GM21619 (cell line): ENCODE data around the gene ADIRF.
"Not testable (repeated sequence)": the region's sequence is repeated elsewhere in the genome, so short reads cannot be mapped to it uniquely, and the experiment has no call there.

Experiments
- ATAC-seq: cut with Tn5 transposase; IDR thresholded peaks from one replicate; pipeline ENCODE4 v1.9.1; 2021; ENCODE audit not compliant: unreplicated experiment

Gene ADIRF

DNA sequence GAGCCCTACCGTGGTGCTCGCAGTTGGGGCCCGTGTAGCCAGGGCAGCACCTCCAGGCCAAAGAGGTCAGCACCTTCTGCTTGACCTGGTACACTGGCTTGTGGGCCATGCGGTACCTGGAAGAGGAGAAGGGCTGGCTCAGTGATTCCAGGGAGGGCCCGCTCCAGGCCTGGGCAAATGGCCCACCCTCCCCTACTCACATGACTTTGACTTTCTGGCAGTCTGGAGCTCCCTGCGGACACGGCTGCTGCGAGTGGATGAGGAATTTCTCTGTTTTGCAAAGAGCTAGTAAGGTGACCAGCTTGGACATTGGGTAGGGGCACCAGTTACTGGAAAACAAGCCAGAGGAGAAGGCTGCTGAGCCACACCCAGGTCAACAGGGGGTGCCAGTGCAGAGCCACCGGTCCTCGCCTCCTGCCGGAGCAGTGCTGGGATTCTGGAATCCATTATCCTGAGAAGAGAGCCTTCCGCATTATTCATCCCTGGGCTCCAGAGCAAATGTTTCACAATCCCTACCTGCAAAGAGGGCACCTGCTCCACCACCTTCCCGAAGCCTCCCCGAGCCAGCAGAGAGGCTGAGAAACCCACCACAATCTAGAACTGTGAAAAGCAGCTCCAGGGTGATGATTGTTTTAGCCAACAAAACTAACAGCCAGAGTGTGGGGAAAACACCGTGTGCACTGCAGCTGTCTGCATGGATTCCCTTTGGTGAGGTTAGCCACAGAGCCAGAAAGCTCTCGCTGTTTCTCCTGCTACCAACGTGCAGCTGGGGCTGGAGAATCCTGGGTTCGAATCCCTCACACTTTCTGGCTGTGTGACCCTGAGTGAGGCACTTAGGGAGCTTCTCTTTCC, 22.7 kb upstream of the ADIRF start:
- no peak for ATAC-seq

- ATAC-seq, result no peak
Measured at GRCh38 chr10:86946213-86947155, 21.8 kb upstream of the ADIRF start.

GRCh38 chr10:86947806-86948205, 20.5 kb upstream of the ADIRF start:
- not testable (repeated sequence) for ATAC-seq

- ATAC-seq, result no peak
Measured at GRCh38 chr10:86950349-86950748, 17.9 kb upstream of the ADIRF start.

DNA sequence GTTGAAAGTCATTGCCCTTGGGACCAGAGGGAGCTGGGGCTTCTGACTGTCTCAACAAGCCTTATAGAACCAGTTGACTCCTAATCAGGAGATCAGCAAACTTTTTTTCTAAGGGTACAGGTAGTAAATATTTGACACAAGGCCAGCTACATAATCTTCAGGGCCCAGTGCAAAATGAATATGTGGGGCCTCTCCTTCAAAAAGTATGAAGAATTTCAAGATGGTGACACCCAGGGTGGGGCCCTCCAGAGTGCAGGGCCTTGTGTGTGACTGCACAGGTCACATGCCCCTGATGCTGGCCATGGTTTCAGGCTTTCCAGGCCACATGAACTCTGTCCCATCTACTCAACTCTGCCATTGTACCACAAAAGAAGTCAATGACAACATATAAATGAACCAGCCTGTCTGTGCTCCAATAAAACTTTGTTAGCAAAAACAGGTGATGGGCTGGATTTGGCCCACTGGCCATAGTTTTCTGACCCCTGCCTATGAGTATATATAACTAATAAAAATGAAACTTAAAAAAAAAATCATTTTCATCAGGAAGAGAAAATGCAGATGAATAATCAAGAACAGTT, 17.0 kb upstream of the ADIRF start:
- no peak for ATAC-seq

- ATAC-seq, result no peak
Measured at GRCh38 chr10:86952106-86952505, 16.2 kb upstream of the ADIRF start.

DNA sequence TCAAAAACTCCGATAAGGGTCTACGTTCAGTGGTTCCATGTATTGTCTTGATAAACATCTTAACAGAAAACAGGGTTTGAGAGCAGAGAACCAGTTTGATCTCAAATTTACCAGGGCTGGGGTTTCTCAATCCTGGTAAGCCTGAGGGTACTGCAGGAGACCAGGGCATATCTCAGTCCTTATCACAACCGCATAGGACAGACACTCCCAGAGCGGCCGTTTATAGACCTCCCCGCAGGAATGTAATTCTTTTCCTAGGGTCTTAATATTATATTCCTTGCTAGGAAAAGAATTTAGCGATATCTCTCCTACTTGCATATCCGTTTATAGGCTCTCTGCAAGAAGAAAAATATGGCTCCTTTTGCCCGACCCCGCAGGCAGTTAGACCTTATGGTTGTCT, 15.6 kb upstream of the ADIRF start:
- ATAC-seq, result not testable (repeated sequence)

- ATAC-seq, result no peak
Measured at GRCh38 chr10:86953747-86954680, 14.3 kb upstream of the ADIRF start.

GRCh38 chr10:86954681-86955500, 13.4 kb upstream of the ADIRF start:
- no peak for ATAC-seq

DNA sequence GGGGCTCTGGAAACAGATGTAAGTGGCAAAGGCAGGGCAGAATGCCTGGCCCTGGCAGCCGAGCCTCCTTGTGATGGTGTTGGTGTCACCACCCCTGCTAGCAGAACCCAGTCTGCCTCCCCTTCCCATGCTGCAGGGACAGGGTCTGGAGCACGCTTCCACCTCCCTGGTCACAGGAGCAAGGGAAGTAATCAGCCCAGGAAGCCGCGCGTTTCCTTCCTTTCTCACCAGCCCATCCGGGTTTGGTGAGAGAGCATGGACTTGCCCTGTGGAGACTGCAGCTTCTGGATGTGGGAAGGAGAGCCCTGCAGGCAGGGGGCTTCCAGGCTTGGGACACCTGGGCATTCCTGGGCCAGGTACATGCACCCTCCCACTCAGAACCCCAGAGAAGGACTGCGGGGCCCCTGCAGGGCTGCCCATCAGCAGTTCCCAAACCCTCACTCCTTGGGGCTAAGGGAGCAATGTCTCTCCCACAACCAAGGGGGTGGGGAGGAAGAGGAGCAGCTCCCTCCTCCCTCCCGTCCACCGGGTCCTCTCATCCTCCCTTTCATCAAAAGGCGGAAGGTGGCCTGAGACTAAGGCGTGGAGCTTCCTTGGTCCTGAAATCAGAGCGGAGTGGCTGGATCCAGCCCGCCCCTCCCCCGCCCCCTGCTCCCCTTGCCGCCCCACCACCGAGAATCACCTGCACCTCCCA, 12.6 kb upstream of the ADIRF start:
- no peak for ATAC-seq

GRCh38 chr10:86956195-86956847, 12.0 kb upstream of the ADIRF start:
- ATAC-seq, result no peak

GRCh38 chr10:86956848-86957448, 11.3 kb upstream of the ADIRF start:
- ATAC-seq, result no peak

- ATAC-seq, result no peak
Measured at GRCh38 chr10:86957471-86958115, 10.7 kb upstream of the ADIRF start, which contains the start of gene MMRN2. Gene MMRN2 (minus strand): TSS chr10:86957615. CDS start chr10:86957541, 74 bp downstream.

DNA sequence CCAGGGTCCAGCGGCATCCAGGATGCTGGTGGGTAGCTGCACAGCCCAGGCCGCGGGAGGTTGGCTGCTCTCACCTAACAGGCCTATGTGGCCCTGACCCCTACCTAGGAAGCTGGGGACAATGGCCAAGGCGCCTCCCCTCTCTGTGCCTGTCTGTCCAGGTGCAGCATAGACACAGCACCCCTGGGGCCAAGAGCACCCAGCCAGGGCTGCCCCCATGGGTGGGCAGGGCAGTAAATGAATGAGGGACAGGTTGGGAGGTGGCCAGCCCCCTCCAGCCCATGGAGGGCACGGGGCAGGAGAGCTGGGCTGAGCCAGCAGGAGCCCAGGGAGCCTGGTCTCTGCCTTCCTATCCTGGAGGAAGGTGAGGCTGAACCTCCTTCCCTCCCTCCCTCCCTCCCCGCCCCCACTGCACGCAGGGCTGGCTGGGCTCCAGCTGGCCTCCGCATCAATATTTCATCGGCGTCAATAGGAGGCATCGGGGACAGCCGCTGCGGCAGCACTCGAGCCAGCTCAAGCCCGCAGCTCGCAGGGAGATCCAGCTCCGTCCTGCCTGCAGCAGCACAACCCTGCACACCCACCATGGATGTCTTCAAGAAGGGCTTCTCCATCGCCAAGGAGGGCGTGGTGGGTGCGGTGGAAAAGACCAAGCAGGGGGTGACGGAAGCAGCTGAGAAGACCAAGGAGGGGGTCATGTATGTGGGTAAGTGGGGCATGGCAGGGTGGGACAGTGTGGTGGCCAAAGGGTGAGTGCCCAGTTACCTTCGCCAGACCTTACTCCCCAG, 10.0 kb upstream of the ADIRF start, which contains the start of gene SNCG:
Gene SNCG (plus strand): TSS at position 484 of the 785 bp plus-strand sequence. CDS start 99 bp downstream, at position 583.
- ATAC-seq, result no peak

DNA sequence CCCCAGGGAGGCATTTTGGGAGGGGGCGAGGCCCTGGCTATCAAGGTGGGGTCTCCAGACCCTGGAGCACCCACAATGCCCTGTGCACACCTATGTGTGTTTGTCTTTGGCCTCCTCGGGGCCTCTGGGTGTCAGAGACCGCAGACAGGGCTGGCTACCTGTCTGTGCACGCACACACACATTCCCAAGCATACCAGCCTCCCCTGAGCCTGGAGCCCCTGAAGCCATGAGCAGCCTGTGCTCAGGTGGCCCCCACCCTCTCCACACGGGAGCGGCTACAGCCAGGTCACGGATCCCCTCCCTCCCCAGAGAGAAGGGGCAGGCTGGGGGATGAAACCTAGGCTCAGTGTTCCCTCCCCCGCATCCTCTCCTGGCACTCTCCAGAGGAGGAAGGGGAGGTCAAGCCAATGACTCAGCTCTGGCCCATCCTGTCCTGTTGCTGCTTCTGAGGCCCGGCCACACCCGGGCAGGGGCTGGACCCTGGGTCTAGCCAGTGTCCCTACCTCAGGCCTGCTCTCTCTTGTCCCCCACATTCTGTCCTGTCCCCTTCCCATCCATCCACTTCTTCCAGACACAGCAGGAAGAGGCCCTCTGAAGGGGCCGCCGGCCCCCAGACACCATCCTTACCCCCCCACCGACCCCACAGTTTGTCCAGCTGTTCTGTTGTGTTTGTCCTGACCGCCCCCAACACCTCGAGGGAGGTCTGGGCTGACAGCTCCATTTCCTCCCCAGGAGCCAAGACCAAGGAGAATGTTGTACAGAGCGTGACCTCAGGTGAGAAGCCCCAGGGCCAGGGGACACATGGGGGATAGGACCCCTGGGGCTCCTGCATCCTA, 9.2 kb upstream of the ADIRF start:
- ATAC-seq, result no peak

GRCh38 chr10:86959737-86960002, 8.6 kb upstream of the ADIRF start:
- no peak for ATAC-seq
